GM12878 (cell line): ENCODE measurements around the gene ADGRD1. TPM values are rescaled to one million over a fixed set of nuclear protein-coding genes. Genes with fewer than 3 reads are reported as not detected.
"Not testable (repeated sequence)": the region's sequence is repeated elsewhere in the genome, so short reads cannot be mapped to it uniquely, and the experiment has no call there.

Experiments used
- ATAC-seq: fragments of 200-7000 bp; cut with Tn5 transposase; 3 replicates; pipeline ENCODE4 v1.9.1; 2020; ENCODE audit warnings: mild to moderate bottlenecking, moderate library complexity
- BruUV-seq: library from RNA; stranded (reverse); fragments of 400-500 nt; replicated peaks from 2 replicates; lab custom pipeline; 2021; lab: Mats Ljungman, UMichigan
- CTCF ChIA-PET: fragments of 300-600 bp; sonication (Branson Sonifier 250); formaldehyde crosslinking; extraction: SDS; loops from one replicate; lab custom pipeline; 2021; ENCODE audit warnings: inconsistent platforms; lab: Yijun Ruan, JAX
- POLR2A ChIA-PET: fragments of 350-600 bp; formaldehyde crosslinking; extraction: SDS; loops from one replicate; lab custom pipeline; 2021; ENCODE audit warnings: inconsistent platforms; lab: Charles Lee
- RAD21 ChIA-PET: fragments of 300-600 bp; sonication (Branson Sonifier 250); formaldehyde crosslinking; loops from one replicate; lab custom pipeline; 2023; ENCODE audit warnings: antibody characterized with exemption; ENCODE audit not compliant: unreplicated experiment; lab: Charles Lee
- SMC1A ChIA-PET: fragments of 300-600 bp; sonication (Branson Sonifier 250); formaldehyde crosslinking; loops from one replicate; lab custom pipeline; 2023; ENCODE audit not compliant: unreplicated experiment, uncharacterized antibody; lab: Charles Lee
- DNase-seq: peaks from one replicate; pipeline ENCODE4 v3.0.0-alpha.2; 2011; ENCODE audit warnings: low read depth, low spot score
- FAIRE-seq: peaks from 3 replicates; lab custom pipeline; 2011; peaks lifted over from hg19 to GRCh38; lab: Jason Lieb, UNC
- H2AFZ ChIP-seq: 2 replicates; pipeline ENCODE4 v1.6.0; 2011; ENCODE audit warnings: low read depth, low read length, control low read depth; ENCODE audit not compliant: control insufficient read depth
- H3K27ac ChIP-seq: 2 replicates; pipeline ENCODE4 v1.5.1; 2011; ENCODE audit warnings: control low read depth; ENCODE audit not compliant: control insufficient read depth, insufficient read depth
- H3K27me3 ChIP-seq, 2 experiments: replicated peaks in 1 of 2; 2 replicates each; pipeline versions ENCODE4 v1.6.0 to v1.6.1; 2011; ENCODE audit warnings: low read length in 1 of 2; ENCODE audit not compliant: control insufficient read depth in 2 of 2, insufficient read depth in 2 of 2
- H3K36me3 ChIP-seq, 2 experiments: 2 replicates each; pipeline ENCODE4 v1.5.1; 2011; ENCODE audit warnings: low read length in 1 of 2; ENCODE audit not compliant: control insufficient read depth in 2 of 2, insufficient read depth in 2 of 2
- H3K4me1 ChIP-seq: 2 replicates; pipeline ENCODE4 v1.6.1; 2011; ENCODE audit warnings: mild to moderate bottlenecking, low read length, moderate library complexity, mixed read lengths; ENCODE audit not compliant: control insufficient read depth, insufficient read depth
- H3K4me2 ChIP-seq: 2 replicates; pipeline ENCODE4 v1.6.0; 2011; ENCODE audit warnings: control low read depth; ENCODE audit not compliant: control insufficient read depth, insufficient read depth
- H3K4me3 ChIP-seq: fragments of 200-600 bp; sonication (generic); 2 replicates; pipeline ENCODE4 v1.5.1; 2016
- H3K79me2 ChIP-seq: 2 replicates; pipeline ENCODE4 v1.6.0; 2011; ENCODE audit warnings: low read length; ENCODE audit not compliant: control insufficient read depth, insufficient read depth
- H3K9ac ChIP-seq: 2 replicates; pipeline ENCODE4 v1.8.0; 2011; ENCODE audit warnings: low read length, control low read depth, mixed read lengths; ENCODE audit not compliant: control insufficient read depth, insufficient read depth
- H3K9me3 ChIP-seq: replicated peaks from 3 replicates; pipeline ENCODE4 v1.5.1; 2011; ENCODE audit warnings: mild to moderate bottlenecking, low read length; ENCODE audit not compliant: control insufficient read depth, insufficient read depth
- H4K20me1 ChIP-seq: 2 replicates; pipeline ENCODE4 v1.6.0; 2011; ENCODE audit not compliant: control insufficient read depth, insufficient read depth
- NFYB ChIP-seq: IDR thresholded peaks from 2 replicates; pipeline ENCODE4 v1.6.1; 2011; ENCODE audit warnings: low read depth, mild to moderate bottlenecking, low read length, improper control_type of control experiment, moderate library complexity; ENCODE audit not compliant: insufficient read depth
- WGBS: methylation state at CpG from one replicate; pipeline ENCODE4 v1.1.6; 2016; ENCODE audit warnings: low lambda C conversion rate; ENCODE audit not compliant: insufficient replicate concordance, insufficient coverage; ENCODE audit errors: missing lambda C conversion rate; 5-methylcytosine and 5-hydroxymethylcytosine counted together
- in situ Hi-C: fragments of 300-500 bp; cut with MboI; formaldehyde crosslinking; loops from 9 replicates; pipeline ENCODE4 v1.14.3; 2018; ENCODE audit warnings: mixed read lengths
- intact Hi-C: fragments of 100-400 bp; cut with micrococcal nuclease; formaldehyde crosslinking; loops from one replicate; pipeline ENCODE4 v1.14.2; 2022; ENCODE audit not compliant: unreplicated experiment
- polyA plus RNA-seq, 11 experiments: library from polyadenylated mRNA; depleted of rRNA in 4 of 11; unstranded in 6 of 11; stranded (reverse) in 5 of 11; fragments of >200 nt; fragmentation: Nextera tagmentation in 4 of 11; fragmentation: Illumina TruSeq in 1 of 11; extraction: Ambion mirVana in 4 of 11; extraction: Trizol in 1 of 11; gene quantifications; 1 replicate in 1 of 11; 2 replicates in 10 of 11; pipeline versions ENCODE4 v1.2.1 to v1.2.3, GENCODE V29; 2011 to 2016; ENCODE audit warnings: inconsistent platforms in 2 of 11, missing spikeins in 2 of 11, low read depth in 1 of 11
- total RNA-seq, 4 experiments: library from RNA; depleted of rRNA in 3 of 4; stranded (reverse); fragments of >200 nt in 3 of 4; fragmentation: Illumina TruSeq in 1 of 4; extraction: Trizol in 1 of 4; gene quantifications; 2 replicates each; pipeline versions ENCODE4 v1.2.1 to v1.2.3, GENCODE V29; 2013 to 2021

Gene ADGRD1
- total and polyA plus RNA-seq, 10 of the 15 experiments (the other 5 are each of a cell fraction or from before 2014, with no cell fraction given): 0.15 to 12.7 (median 1.2) TPM

- H3K4me3 ChIP-seq, BruUV-seq, FAIRE-seq, POLR2A ChIA-PET, H3K9me3 ChIP-seq, H3K27me3 ChIP-seq, ATAC-seq, DNase-seq, H3K79me2 ChIP-seq, SMC1A ChIA-PET, H3K4me2 ChIP-seq, intact Hi-C loops, RAD21 ChIA-PET, CTCF ChIA-PET, H3K4me1 ChIP-seq, H3K9ac ChIP-seq, H3K27ac ChIP-seq, in situ Hi-C loops, H4K20me1 ChIP-seq, H3K36me3 ChIP-seq, H2AFZ ChIP-seq: not testable (repeated sequence)
- 82% methylated on average over 20 of the region's 21 CpGs for WGBS
Measured at GRCh38 chr12:131070136-131070535, 116.4 kb downstream of the ADGRD1 start.

GRCh38 chr12:131070668-131071067 lies 117.0 kb downstream of the ADGRD1 start:
- H3K4me3 ChIP-seq, DNase-seq, RAD21 ChIA-PET, H3K9ac ChIP-seq, H2AFZ ChIP-seq, FAIRE-seq, BruUV-seq, H3K9me3 ChIP-seq, H4K20me1 ChIP-seq, in situ Hi-C loops, H3K27me3 ChIP-seq, intact Hi-C loops, SMC1A ChIA-PET, H3K27ac ChIP-seq, CTCF ChIA-PET, H3K36me3 ChIP-seq, H3K4me1 ChIP-seq: not testable (repeated sequence)
- ATAC-seq: peak; percentile 43
- WGBS: 93% methylated on average over 3 of the region's 6 CpGs
- 0 out of 2 replicates have a peak, but pooled peaks have one; percentile 18 for TF ChIP-seq NFYB
- TF ChIP-seq, all 136 proteins: peak for 1; not testable (repeated sequence) for 135
- H3K79me2 ChIP-seq, H3K4me2 ChIP-seq, POLR2A ChIA-PET: not testable (repeated sequence)

- SMC1A ChIA-PET, H3K9me3 ChIP-seq, H2AFZ ChIP-seq, H3K9ac ChIP-seq, H3K27me3 ChIP-seq, H3K4me2 ChIP-seq, BruUV-seq, CTCF ChIA-PET, POLR2A ChIA-PET, DNase-seq, intact Hi-C loops, in situ Hi-C loops, H3K79me2 ChIP-seq, H3K36me3 ChIP-seq, H3K4me3 ChIP-seq, H3K27ac ChIP-seq, H4K20me1 ChIP-seq, H3K4me1 ChIP-seq, RAD21 ChIA-PET, ATAC-seq, FAIRE-seq: not testable (repeated sequence)
- WGBS: 87% methylated on average over 12 of the region's 12 CpGs
Measured at GRCh38 chr12:131071234-131071820, 117.6 kb downstream of the ADGRD1 start.

GRCh38 chr12:131071950-131072349 lies 118.2 kb downstream of the ADGRD1 start:
- RAD21 ChIA-PET, H3K9me3 ChIP-seq, DNase-seq, POLR2A ChIA-PET, H4K20me1 ChIP-seq, H3K27me3 ChIP-seq, in situ Hi-C loops, H3K4me1 ChIP-seq, FAIRE-seq, H3K4me3 ChIP-seq, intact Hi-C loops, H3K36me3 ChIP-seq, H2AFZ ChIP-seq, BruUV-seq, H3K79me2 ChIP-seq, CTCF ChIA-PET, H3K27ac ChIP-seq, SMC1A ChIA-PET, ATAC-seq, H3K9ac ChIP-seq, H3K4me2 ChIP-seq: not testable (repeated sequence)
- WGBS: 100% methylated on average over 5 of the region's 12 CpGs
